ENCODE measurements around the gene CCT7.

DNA sequence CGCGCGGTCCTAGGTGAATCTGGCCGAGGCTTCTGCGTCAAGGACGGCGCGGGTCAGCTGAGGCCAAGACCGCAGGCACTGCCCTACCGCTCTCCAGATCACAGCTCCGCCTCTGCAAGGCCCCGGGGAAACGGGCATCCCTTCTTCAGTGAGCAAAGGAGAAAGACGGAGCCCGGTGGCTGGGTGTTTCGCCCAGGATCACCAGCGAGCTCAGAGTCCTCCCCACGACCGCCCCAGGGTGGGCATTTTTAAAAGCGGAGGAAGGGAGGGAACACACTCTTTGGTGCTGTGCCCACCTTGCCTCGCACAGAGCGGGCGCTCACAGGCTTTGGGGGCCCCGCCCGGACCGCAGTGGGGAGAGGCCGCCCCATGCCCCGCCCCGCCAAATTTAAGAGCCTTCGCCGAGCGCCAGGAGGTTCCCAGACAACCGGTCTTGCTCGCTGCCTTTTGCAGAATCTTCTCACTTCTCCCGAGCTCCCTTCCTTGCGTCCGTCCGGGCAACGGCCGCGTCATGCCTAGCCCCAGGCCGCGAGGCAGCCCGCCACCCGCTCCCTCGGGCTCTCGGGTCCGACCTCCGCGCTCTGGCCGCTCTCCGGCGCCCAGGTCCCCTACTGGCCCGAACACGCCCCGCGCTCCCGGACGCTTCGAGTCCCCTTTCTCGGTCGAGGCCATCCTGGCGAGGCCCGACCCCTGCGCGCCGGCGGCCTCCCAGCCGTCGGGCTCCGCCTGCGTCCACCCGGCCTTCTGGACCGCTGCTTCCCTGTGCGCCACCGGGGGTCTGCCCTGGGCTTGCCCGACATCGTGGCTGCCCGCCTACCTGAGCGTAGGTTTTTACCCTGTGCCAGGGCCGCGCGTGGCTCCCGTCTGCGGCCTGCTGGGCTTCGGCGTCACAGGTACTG, 31.7 kb upstream of the CCT7 start, which contains the start of gene NOTO:
- TF ChIP-seq, protein P1, sequence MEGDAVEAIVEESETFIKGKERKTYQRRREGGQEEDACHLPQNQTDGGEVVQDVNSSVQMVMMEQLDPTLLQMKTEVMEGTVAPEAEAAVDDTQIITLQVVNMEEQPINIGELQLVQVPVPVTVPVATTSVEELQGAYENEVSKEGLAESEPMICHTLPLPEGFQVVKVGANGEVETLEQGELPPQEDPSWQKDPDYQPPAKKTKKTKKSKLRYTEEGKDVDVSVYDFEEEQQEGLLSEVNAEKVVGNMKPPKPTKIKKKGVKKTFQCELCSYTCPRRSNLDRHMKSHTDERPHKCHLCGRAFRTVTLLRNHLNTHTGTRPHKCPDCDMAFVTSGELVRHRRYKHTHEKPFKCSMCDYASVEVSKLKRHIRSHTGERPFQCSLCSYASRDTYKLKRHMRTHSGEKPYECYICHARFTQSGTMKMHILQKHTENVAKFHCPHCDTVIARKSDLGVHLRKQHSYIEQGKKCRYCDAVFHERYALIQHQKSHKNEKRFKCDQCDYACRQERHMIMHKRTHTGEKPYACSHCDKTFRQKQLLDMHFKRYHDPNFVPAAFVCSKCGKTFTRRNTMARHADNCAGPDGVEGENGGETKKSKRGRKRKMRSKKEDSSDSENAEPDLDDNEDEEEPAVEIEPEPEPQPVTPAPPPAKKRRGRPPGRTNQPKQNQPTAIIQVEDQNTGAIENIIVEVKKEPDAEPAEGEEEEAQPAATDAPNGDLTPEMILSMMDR (IDR thresholded peaks at IDR 0.05; ENCODE audit: poor library complexity), result no peak
- TF ChIP-seq EZH2 (IDR thresholded peaks at IDR 0.05; ENCODE audit: borderline replicate concordance), result peak; percentile 99

Data from hepatocyte (in vitro differentiated cells).